Ramos (cell line): ENCODE results near the gene CCDC3.

Experiments used
- in situ Hi-C: fragments of 300-500 bp; cut with MboI; formaldehyde crosslinking; loops from one replicate; pipeline ENCODE4 v1.14.3; 2022; ENCODE audit warnings: low sequenced_read_pairs; ENCODE audit not compliant: unreplicated experiment

The CCDC3 gene

GRCh38 chr10:12848439-12849173, 152.9 kb downstream of the CCDC3 start:
- in situ Hi-C loops: no loop called here

DNA sequence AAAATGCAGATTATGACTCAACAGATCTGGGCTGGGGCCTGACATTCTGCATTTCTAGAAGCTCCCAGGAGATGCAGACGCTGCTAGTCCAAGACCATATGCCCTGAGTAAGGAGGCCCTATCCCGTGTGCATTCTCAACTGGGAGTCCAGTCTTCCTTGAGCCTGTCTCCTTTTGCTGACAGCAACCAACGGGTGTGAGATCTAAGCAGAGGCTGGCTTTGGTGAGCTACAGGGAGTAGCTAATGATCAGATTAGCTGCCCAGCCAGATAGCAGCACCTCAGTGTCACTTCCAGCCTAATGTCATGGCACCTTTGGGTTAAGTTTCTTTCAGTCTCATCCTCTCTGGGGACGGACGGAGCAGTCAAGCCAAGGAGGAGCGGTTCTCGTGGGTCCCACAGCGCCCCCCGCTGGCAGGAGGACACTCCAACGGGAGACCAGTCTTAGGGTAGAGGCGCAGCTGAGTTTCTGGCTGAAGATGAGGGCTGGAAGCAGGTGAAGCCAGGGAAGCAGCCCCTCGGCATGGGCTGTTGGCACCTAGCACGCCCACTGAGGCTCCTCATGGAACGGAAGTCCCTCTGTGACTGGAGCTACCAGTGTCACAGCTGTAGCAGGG, 154.0 kb downstream of the CCDC3 start:
- in situ Hi-C loops: no loop called here

DNA sequence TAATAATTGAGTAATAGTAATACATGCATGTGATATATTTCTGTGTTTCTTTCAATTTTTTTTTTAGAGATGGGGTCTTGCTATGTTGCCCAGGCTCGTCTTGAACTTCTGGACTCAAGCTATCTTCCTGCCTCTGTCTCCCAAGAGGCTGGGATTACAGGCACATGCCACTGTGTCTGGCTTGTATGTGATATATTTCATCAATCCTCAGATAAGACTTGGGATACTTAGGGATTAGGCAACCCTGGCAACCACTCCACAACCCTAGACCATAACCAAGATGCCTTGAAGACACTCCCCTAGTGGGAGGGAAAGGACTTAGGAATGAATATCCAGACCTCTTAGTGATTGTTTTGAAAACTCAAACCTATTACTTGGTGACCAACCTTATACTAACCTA, 154.8 kb downstream of the CCDC3 start:
- in situ Hi-C loops: no loop called here
